ENCODE measurements around the gene TBRG1. TPM values are rescaled to one million over a fixed set of nuclear protein-coding genes. Genes with fewer than 3 reads are reported as not detected.

The TBRG1 gene
- total and polyA plus RNA-seq, 5 experiments from 2014 or later, result 34.9 to 76.6 (median 37.7) TPM

DNA sequence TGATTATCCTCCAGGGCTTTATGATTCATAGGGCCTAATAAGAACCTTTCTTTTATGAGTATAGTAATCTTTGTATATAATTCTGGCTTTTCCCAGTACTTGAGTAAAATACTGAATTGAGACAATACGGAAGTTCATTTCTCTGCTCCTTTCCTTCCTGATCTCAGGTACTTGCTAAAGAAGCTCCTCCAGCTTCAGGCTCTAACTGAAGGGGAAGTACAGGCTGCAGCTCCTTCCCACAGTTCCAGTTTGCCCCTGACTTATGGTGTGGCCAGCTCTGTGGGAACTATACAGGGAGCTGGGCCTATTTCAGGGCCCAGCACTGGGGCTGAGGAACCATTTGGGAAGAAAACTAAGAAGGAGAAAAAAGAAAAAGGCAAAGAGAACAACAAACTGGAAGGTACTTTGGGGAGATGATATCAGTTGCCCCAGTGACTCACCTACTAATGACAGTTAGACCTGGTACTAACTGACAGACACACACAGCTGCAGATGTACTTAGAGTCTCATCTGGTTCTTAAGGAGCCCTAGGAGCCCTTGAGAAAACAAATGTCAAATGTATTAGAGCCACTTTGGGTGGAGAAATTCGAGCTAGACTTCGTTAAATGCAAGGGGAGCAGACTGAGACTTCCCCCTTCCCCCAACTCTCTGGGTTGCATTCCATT lies 3.0 kb downstream of the TBRG1 start:
- Mint-ChIP-seq H3K36me3 (peaks cover 4 to 53% (median 6%) of the 10 kb centered on the region in 3 donors), H3K4me3 (peak overlapping the region in 4 of 10 donors; percentile 28 to 63 (median 34)), H3K27me3 (no peaks in the 10 kb centered on the region), H3K9me3 (no peaks in the 10 kb centered on the region), H3K4me1 (peaks cover 19 to 45% (median 43%) of the 10 kb centered on the region in 4 donors), H3K27ac (peak overlapping the region in 4 of 10 donors; percentile 17 to 91 (median 64))
- ATAC-seq (no peak), DNase-seq (no peak)
- POLR2A ChIA-PET, result no interaction called here

DNA sequence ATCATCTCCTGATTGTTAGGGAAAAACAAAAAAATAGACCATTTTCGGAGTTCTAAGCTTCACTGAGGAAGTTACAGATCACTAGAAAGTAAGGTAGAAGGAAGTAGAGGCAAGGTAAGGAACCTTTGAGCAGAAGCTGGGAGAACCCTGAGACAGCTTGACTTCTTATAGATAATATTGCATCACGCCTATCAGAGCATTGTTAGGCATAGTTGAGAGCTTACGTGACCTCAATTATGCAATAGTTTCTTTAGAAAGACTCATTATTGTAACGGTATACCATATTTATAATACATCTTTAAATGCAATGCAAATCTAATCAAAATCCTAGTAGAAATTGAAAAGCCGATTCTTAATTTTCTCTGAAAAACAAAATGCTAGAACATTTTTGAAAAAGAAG lies 4.9 kb downstream of the TBRG1 start:
- Mint-ChIP-seq H3K27ac (peak overlapping the region in 2 of 10 donors; percentile 14 to 63), H3K4me3 (no peak overlapping the region), H3K4me1 (peaks cover 19 to 45% (median 37%) of the 10 kb centered on the region in 4 donors), H3K9me3 (no peaks in the 10 kb centered on the region), H3K27me3 (no peaks in the 10 kb centered on the region), H3K36me3 (peaks cover 6 to 72% (median 15%) of the 10 kb centered on the region in 3 donors)
- POLR2A ChIA-PET, result no interaction called here
- ATAC-seq (no peak), DNase-seq (no peak)

DNA sequence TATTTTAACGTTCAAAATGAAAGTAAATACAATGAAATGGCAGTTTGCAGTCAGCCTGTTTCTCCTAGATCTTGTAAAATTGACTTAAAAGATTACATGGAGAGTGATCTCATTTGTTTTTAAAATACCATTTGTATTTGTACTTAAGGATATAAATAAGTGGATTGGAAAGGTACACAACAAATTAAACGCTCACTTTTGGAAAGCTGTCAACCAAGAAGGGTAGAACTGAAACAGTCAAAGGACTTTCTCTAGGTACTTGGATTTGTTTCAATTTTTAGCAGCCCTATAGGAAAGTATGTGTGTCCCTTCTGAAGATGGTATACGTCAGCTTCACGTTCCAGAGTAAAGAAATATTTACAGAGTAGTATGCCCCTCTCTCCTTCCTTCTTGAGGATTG lies 7.3 kb downstream of the TBRG1 start:
- H3K36me3 Mint-ChIP-seq, result peaks cover 6 to 87% (median 25%) of the 10 kb centered on the region in 3 donors
- peak overlapping the region in 2 of 10 donors; percentile 41 to 63 for H3K27ac Mint-ChIP-seq
- H3K4me3 Mint-ChIP-seq, result no peak overlapping the region
- no peaks in the 10 kb centered on the region for H3K27me3 Mint-ChIP-seq
- no peaks in the 10 kb centered on the region for H3K9me3 Mint-ChIP-seq
- no peak for DNase-seq
- POLR2A ChIA-PET, result no interaction called here
- no peak for ATAC-seq
- peaks cover 12 to 31% (median 21%) of the 10 kb centered on the region in 4 donors for H3K4me1 Mint-ChIP-seq

DNA sequence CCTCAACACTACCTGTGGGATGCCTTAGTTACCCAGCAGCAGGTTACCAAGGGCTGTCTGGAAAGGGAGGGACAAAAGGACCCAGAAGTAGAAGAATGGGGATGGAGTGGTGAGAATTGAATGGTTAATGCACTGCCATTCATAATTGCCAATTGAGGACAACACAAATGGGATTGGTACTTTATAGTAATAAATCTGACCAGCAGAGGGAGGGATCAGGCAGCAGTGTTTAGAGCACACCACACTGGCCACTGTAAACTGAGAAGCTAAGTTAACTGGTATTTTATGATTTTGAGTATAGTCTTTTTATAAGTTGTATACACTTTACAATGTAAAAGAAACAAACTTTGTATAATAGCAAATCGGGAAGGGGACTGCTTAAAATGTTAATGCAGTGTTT lies 10.7 kb downstream of the TBRG1 start:
- DNase-seq (no peak), ATAC-seq (no peak)
- Mint-ChIP-seq H3K27me3 (no peaks in the 10 kb centered on the region), H3K9me3 (no peaks in the 10 kb centered on the region), H3K4me3 (no peak overlapping the region), H3K27ac (no peak overlapping the region), H3K4me1 (peaks cover 0 to 6% (median 3%) of the 10 kb centered on the region in 4 donors), H3K36me3 (peaks cover 0 to 88% (median 25%) of the 10 kb centered on the region in 3 donors)
- POLR2A ChIA-PET, result interaction anchor here (0.6 kb wide), 1 partner anchor 893 kb away, joined by 4 read pairs; no protein-coding TSS in a partner anchor

DNA sequence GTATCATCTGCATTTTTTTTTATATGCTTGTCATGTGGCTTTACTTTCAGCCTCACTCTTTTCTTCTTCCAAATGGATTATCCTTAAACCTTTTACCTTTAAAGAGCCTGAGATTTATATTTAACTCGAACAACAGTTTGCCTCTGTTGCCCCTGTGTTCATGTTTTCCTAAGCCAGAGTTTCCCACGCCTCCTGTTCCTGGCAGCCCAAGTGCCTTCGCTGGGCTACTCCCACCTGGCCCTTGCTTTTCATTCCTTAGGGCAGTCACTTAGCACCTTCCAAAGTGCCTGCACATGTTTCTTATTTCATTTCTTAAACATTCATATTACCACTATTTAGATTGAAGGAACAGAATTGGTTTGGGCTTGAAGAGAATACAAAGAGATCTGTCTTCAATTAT lies 13.3 kb downstream of the TBRG1 start:
- no peaks in the 10 kb centered on the region for H3K4me1 Mint-ChIP-seq
- no peak overlapping the region for H3K4me3 Mint-ChIP-seq
- H3K36me3 Mint-ChIP-seq, result peaks cover 0 to 69% (median 19%) of the 10 kb centered on the region in 3 donors
- DNase-seq (no peak), ATAC-seq (no peak)
- no peaks in the 10 kb centered on the region for H3K27me3 Mint-ChIP-seq
- H3K27ac Mint-ChIP-seq, result peak overlapping the region in 1 of 10 donors; percentile 15
- no peaks in the 10 kb centered on the region for H3K9me3 Mint-ChIP-seq
- POLR2A ChIA-PET, result no interaction called here

DNA sequence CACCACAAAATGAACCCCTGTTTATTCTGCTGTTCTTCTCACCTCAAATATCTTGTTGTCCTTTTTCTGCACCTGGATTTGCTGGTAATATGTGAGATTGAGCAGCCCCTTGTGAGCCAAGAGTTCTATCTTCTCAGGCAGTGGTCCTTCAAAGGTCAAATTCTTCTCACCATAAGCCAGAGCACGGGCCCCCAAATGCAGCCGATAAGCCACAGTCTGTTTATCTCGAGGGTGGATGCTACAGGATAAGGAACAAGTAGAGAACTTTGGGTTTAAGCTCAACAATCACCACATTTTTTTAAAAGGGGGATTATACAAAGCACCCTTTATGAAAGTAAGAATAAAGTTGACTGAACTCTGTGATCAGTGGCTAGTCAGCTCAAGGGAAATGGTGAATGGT lies 15.8 kb downstream of the TBRG1 start:
- DNase-seq (no peak), ATAC-seq (no peak)
- POLR2A ChIA-PET, result interaction anchor here (1.2 kb wide), 1 partner anchor 207 kb away, joined by 3 read pairs; no protein-coding TSS in a partner anchor
- Mint-ChIP-seq H3K9me3 (no peaks in the 10 kb centered on the region), H3K4me1 (no peaks in the 10 kb centered on the region), H3K36me3 (peaks cover 0 to 43% (median 3%) of the 10 kb centered on the region in 3 donors), H3K4me3 (no peak overlapping the region), H3K27ac (peak overlapping the region in 3 of 10 donors; percentile 3 to 64 (median 61)), H3K27me3 (no peaks in the 10 kb centered on the region)

DNA sequence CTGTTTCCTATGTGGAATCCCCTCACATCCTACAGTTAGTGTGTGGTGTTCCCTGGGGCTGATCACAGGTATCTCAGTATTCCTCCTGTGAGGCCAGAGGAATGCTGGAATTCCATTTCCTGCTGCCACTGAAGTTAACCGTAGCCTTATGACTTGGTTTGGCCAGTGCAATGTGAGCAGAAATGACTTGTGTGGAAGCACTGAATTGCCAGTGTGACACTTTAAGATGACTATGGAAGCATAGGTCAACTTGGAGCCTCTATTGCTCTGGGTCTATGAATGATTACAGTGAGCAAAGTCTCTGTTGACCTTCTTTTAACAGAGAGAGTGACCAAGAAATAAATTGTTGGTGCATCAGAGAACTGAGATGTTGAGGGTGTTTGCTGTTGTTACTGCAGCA lies 16.5 kb downstream of the TBRG1 start:
- Mint-ChIP-seq H3K4me3 (no peak overlapping the region), H3K36me3 (peaks cover 0 to 36% (median 0%) of the 10 kb centered on the region in 3 donors), H3K27ac (peak overlapping the region in 1 of 10 donors; percentile 63), H3K9me3 (no peaks in the 10 kb centered on the region), H3K27me3 (no peaks in the 10 kb centered on the region), H3K4me1 (no peaks in the 10 kb centered on the region)
- DNase-seq (no peak), ATAC-seq (no peak)
- POLR2A ChIA-PET, result interaction anchor here (1.2 kb wide), 1 partner anchor 206 kb away, joined by 3 read pairs; no protein-coding TSS in a partner anchor

DNA sequence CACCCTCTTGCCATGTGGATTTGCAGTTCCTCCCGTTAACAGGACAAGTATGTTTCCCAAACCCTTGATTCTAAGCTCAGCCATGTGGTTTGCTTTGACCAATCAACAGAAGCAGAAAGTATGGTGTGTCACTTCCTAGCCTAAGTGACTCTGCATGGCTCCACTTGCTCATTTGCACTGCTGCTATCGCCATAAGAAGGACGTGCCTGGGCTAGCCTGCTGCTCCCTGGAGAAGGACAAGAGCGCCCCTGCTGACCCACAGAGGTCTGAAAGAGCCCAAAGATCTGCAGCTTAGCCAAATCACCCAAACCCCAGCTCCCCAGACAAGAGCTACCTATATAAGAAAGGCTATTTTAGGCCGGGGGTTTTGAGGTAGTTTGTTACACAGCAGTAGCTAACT lies 18.0 kb downstream of the TBRG1 start:
- Mint-ChIP-seq H3K27ac (peak overlapping the region in 1 of 10 donors; percentile 13), H3K9me3 (no peaks in the 10 kb centered on the region), H3K4me1 (peaks cover 0 to 7% (median 4%) of the 10 kb centered on the region in 4 donors), H3K36me3 (peaks cover 0 to 27% (median 0%) of the 10 kb centered on the region in 3 donors), H3K4me3 (no peak overlapping the region), H3K27me3 (no peaks in the 10 kb centered on the region)
- DNase-seq (no peak), ATAC-seq (no peak)
- POLR2A ChIA-PET, result no interaction called here

DNA sequence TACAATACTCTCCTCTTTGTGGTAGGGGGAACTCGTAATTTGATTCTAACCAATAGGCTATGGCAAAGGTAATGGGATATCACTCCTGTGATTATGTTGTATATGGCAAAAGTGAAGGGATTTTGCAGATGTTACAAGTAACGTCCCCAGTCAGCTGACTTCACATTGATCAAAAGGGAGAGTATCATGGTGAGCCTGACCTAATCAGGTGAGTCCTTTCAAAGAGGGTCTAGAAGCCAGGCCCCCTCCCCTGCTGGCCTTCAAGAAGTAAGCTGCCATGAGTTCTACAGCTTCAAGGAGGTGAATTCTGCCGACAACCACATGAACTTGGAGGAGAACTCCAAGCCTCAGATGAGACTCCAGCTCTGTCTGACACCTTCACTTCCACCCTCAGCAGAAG lies 20.0 kb downstream of the TBRG1 start:
- Mint-ChIP-seq H3K27ac (peak overlapping the region in 1 of 10 donors; percentile 48), H3K27me3 (no peaks in the 10 kb centered on the region), H3K9me3 (no peaks in the 10 kb centered on the region), H3K4me3 (no peak overlapping the region), H3K4me1 (peaks cover 0 to 7% (median 4%) of the 10 kb centered on the region in 4 donors), H3K36me3 (peaks cover 0 to 13% (median 0%) of the 10 kb centered on the region in 3 donors)
- no peak for ATAC-seq
- POLR2A ChIA-PET, result interaction anchor here (0.7 kb wide), 1 partner anchor 195 kb away, joined by 3 read pairs; no protein-coding TSS in a partner anchor
- no peak for DNase-seq

DNA sequence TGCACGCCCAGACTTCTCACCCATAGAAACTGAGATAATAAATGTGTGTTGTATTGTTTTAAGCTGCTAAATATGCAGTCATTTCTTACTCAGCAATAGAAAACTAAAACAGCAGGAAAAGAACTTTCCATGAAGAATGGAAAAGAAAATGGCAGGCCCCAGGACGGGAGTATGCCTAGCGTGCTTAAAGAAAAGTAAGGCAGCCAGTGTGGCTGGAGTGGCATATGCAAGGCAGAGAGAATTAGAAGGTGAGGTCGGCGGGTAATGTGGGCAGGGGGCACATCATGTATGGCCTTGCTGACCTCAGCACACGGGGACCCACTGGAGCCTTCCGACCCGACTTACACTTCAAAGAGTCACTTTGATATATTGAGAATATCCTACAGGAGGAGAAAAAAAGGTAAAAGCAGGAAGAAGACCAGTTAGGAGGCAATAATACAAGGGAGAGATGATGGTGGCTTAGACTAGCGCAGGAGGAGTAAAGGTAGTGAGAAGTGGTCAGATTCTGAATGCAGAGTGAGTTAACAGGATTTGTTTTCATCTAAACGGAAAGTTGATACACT lies 20.5 kb downstream of the TBRG1 start:
- H3K4me3 Mint-ChIP-seq, result no peak overlapping the region
- H3K27ac Mint-ChIP-seq, result peak overlapping the region in 1 of 10 donors; percentile 48
- H3K9me3 Mint-ChIP-seq, result no peaks in the 10 kb centered on the region
- POLR2A ChIA-PET, result interaction anchor here (0.7 kb wide), 1 partner anchor 195 kb away, joined by 3 read pairs; no protein-coding TSS in a partner anchor
- peaks cover 0 to 7% (median 4%) of the 10 kb centered on the region in 4 donors for H3K4me1 Mint-ChIP-seq
- no peak for DNase-seq
- no peaks in the 10 kb centered on the region for H3K27me3 Mint-ChIP-seq
- peaks cover 0 to 9% (median 0%) of the 10 kb centered on the region in 3 donors for H3K36me3 Mint-ChIP-seq
- ATAC-seq, result no peak

DNA sequence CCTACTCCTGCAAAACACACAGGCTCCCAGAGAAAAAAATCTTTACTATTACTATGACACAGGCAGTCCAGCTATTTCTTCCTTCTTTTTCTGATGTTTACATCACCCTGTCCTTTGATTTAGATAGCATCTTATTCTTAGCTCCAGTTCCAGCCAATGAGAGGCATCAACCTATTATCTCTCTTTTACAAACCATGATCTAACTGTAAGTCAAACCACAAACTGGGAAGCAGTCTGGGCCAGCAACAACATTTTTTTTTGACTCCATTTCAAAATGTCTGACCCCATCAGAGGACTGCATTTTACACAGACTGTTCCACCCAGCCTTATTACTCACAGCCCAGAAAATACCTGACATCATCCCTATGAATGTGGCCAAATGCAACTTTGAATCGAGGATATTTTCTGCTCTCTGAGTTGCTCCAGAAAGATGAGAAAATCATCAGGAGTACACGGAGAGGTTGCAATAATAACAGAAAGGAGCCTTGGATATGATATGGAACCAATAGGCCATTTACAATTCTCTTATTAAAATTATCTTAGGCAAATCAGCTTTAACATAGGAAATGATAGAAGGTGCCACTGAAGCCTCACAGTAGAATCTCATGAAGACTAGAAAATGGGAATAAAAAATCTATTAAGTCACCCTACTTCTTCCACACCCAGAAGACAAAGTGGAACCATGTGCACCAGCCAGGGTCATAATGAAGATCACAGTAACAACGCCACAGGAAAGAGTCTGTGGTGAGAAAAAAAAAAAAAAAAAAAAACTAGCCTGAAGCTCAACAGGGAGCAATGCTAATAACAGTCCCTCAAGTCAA lies 21.2 kb downstream of the TBRG1 start:
- POLR2A ChIA-PET, result interaction anchor here (1.6 kb wide), 1 partner anchor 117 kb away, joined by 4 read pairs; no protein-coding TSS in a partner anchor
- Mint-ChIP-seq H3K36me3 (peaks cover 0 to 3% (median 0%) of the 10 kb centered on the region in 3 donors), H3K4me3 (no peak overlapping the region), H3K27me3 (no peaks in the 10 kb centered on the region), H3K27ac (no peak overlapping the region), H3K4me1 (peaks cover 0 to 7% (median 4%) of the 10 kb centered on the region in 4 donors), H3K9me3 (no peaks in the 10 kb centered on the region)
- DNase-seq (no peak), ATAC-seq (no peak)

DNA sequence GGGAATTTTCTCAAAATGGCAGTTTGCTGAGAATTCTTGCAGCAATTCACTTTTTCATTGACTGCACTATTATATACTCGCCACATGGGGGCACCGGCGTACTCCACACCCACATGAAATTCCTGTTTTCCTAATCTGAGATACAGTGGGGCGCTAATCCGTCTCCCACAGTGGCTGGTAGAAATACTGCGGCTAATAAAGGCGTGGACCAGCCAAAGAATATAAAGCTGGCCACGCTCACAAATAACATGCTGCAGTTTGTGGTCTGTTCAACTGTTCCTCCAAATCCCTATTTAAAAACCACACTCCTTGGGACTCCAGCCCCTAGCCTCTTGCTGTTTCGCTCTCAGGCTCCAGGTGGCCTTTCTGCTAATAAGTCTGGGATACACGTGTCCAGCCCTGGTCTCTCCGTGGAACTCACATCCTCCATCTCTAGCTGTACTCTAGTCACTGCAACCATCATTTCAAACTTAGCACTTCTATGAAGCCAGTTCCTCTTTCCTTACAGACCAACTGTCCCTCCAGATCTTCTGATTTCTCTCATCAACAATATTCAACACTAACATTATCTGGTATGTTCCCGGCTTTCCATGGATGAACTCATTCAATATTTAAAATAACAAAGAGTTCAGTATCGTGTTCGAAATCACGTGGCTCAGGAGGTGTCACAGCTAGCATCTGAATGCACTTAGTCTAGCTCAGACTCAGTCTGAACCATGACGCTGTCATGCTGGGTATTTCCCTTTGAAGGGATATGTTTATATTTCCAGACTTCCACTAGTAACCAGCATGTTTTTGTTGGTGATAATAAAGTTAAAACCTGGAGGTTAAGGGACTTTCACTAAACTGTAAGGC lies 22.0 kb downstream of the TBRG1 start:
- POLR2A ChIA-PET, result interaction anchor here (1.6 kb wide), 1 partner anchor 116 kb away, joined by 4 read pairs; no protein-coding TSS in a partner anchor
- ATAC-seq, result peak; percentile 61 to 73
- peaks cover 0 to 5% (median 0%) of the 10 kb centered on the region in 3 donors for H3K36me3 Mint-ChIP-seq
- H3K9me3 Mint-ChIP-seq, result no peaks in the 10 kb centered on the region
- peaks cover 0 to 7% (median 4%) of the 10 kb centered on the region in 4 donors for H3K4me1 Mint-ChIP-seq
- no peaks in the 10 kb centered on the region for H3K27me3 Mint-ChIP-seq
- DNase-seq, result peak in 8 of 10 donors; percentile 3 to 41 (median 24)
- H3K4me3 Mint-ChIP-seq, result no peak overlapping the region
- peak overlapping the region in 1 of 10 donors; percentile 47 for H3K27ac Mint-ChIP-seq

Measured in naive thymus-derived CD8-positive, alpha-beta T cell (primary cell).